PC-3 (cell line): ENCODE data around the gene PODNL1. TPM values are rescaled to one million over a fixed set of nuclear protein-coding genes. Genes with fewer than 3 reads are reported as not detected.

ENCODE experiments used
- ATAC-seq: fragments of 200-7000 bp; cut with Tn5 transposase; 2 replicates; pipeline ENCODE4 v1.9.1; 2020; ENCODE audit warnings: mild to moderate bottlenecking, moderate library complexity
- BruUV-seq: library from RNA; stranded (reverse); fragments of 400-500 nt; replicated peaks from 2 replicates; lab custom pipeline; 2021; lab: Mats Ljungman, UMichigan
- CTCF ChIA-PET: fragments of 300-600 bp; sonication (Branson Sonifier 250); formaldehyde crosslinking; loops from one replicate; lab custom pipeline; 2022; ENCODE audit warnings: antibody characterized with exemption; lab: Charles Lee
- POLR2A ChIA-PET: fragments of 300-600 bp; sonication (Branson Sonifier 250); formaldehyde crosslinking; loops from one replicate; lab custom pipeline; 2022; ENCODE audit warnings: antibody characterized with exemption; ENCODE audit not compliant: unreplicated experiment; lab: Charles Lee
- DNase-seq: peaks from one replicate; pipeline ENCODE4 v3.0.0-alpha.2; 2015
- H2AFZ ChIP-seq: fragments of 300-600 bp; sonication (generic); 2 replicates; pipeline ENCODE4 v1.6.0; 2016; ENCODE audit warnings: antibody characterized with exemption, low read length
- H3F3A ChIP-seq: fragments of 300-600 bp; sonication (generic); one replicate; pipeline ENCODE4 v1.6.0; 2017; ENCODE audit warnings: antibody characterized with exemption, low read length, control low read depth, mild to moderate bottlenecking; ENCODE audit not compliant: unreplicated experiment
- H3K27ac ChIP-seq: fragments of 300-600 bp; sonication (generic); 2 replicates; pipeline ENCODE4 v1.5.1; 2016; ENCODE audit warnings: mild to moderate bottlenecking, low read length
- H3K27me3 ChIP-seq: fragments of 300-600 bp; sonication (generic); 2 replicates; pipeline ENCODE4 v1.6.1; 2016; ENCODE audit warnings: low read length, mixed read lengths
- H3K36me3 ChIP-seq: fragments of 300-600 bp; sonication (generic); 2 replicates; pipeline ENCODE4 v1.6.1; 2016; ENCODE audit warnings: low read depth, mixed run types, low read length, mixed read lengths
- H3K4me1 ChIP-seq: fragments of 300-600 bp; sonication (generic); 2 replicates; pipeline ENCODE4 v1.5.1; 2016; ENCODE audit warnings: low read length; ENCODE audit not compliant: insufficient read depth
- H3K4me2 ChIP-seq: fragments of 300-600 bp; sonication (generic); 2 replicates; pipeline ENCODE4 v1.6.0; 2016; ENCODE audit warnings: low read length
- H3K4me3 ChIP-seq: fragments of 300-600 bp; sonication (generic); 2 replicates; pipeline ENCODE4 v1.5.1; 2016; ENCODE audit warnings: mild to moderate bottlenecking, low read length, mixed read lengths
- H3K79me2 ChIP-seq: fragments of 300-600 bp; sonication (generic); 2 replicates; pipeline ENCODE4 v1.6.1; 2017; ENCODE audit warnings: low read length, mixed read lengths
- H3K9ac ChIP-seq: fragments of 300-600 bp; sonication (generic); 2 replicates; pipeline ENCODE4 v1.6.0; 2016; ENCODE audit warnings: mild to moderate bottlenecking, low read length
- H3K9me2 ChIP-seq: fragments of 300-600 bp; sonication (generic); replicated peaks from 2 replicates; pipeline ENCODE4 v1.6.1; 2016; ENCODE audit warnings: mixed run types, low read length, mixed read lengths
- H3K9me3 ChIP-seq: fragments of 300-600 bp; sonication (generic); 2 replicates; pipeline ENCODE4 v1.6.1; 2016; ENCODE audit warnings: low read length, mixed read lengths
- H4K20me1 ChIP-seq: fragments of 300-600 bp; sonication (generic); 2 replicates; pipeline ENCODE4 v1.6.1; 2016; ENCODE audit warnings: low read length, mixed read lengths
- CTCF ChIP-seq: fragments of 300-600 bp; sonication (generic); conservative IDR thresholded peaks from 2 replicates; pipeline ENCODE4 v1.5.1; 2017; ENCODE audit warnings: antibody characterized with exemption, low read depth, mild to moderate bottlenecking, low read length
- EZH2 ChIP-seq: fragments of 300-600 bp; sonication (generic); IDR thresholded peaks from one replicate; pipeline ENCODE4 v1.6.1; 2017; ENCODE audit warnings: antibody characterized with exemption, mild to moderate bottlenecking, low read length; ENCODE audit not compliant: unreplicated experiment
- EZH2phosphoT487 ChIP-seq: fragments of 300-600 bp; sonication (generic); IDR thresholded peaks from 2 replicates; pipeline ENCODE4 v1.6.1; 2018; ENCODE audit warnings: mild to moderate bottlenecking, antibody characterized with exemption, low read length, borderline replicate concordance
- intact Hi-C: fragments of 100-400 bp; cut with micrococcal nuclease; formaldehyde crosslinking; loops from 2 replicates; pipeline ENCODE4 v1.9.0; 2023
- total RNA-seq: library from RNA; depleted of rRNA; stranded (reverse); fragments of >200 nt; gene quantifications from 2 replicates; pipeline ENCODE4 v1.2.3, GENCODE V29; 2014

The PODNL1 gene
- total RNA-seq, 1 experiment from 2014 or later, result not detected

GRCh38 chr19:13935765-13936510, 2.3 kb downstream of the PODNL1 start:
- ATAC-seq, result no peak
- TF ChIP-seq EZH2 (no peak), CTCF (no peak), EZH2phosphoT487 (no peak)
- Histone ChIP-seq H3K4me3 (no peak overlapping the region), H3K4me1 (no peaks in the 10 kb centered on the region), H3F3A (no peaks in the 10 kb centered on the region), H3K9me2 (no peaks in the 10 kb centered on the region), H3K4me2 (no peak overlapping the region), H3K27me3 (no peaks in the 10 kb centered on the region), H4K20me1 (no peaks in the 10 kb centered on the region), H2AFZ (no peak overlapping the region), H3K79me2 (no peaks in the 10 kb centered on the region), H3K27ac (no peak overlapping the region), H3K36me3 (no peaks in the 10 kb centered on the region), H3K9ac (no peak overlapping the region), H3K9me3 (no peaks in the 10 kb centered on the region)
- no TSS peak for BruUV-seq
- ChIA-PET POLR2A (no interaction called here), CTCF (no interaction called here)
- DNase-seq, result no peak
- intact Hi-C loops, result no loop called here

- intact Hi-C loops, result no loop called here
- no peak overlapping the region for H3K27ac ChIP-seq
- H3K27me3 ChIP-seq, result no peaks in the 10 kb centered on the region
- H3K4me3 ChIP-seq, result no peak overlapping the region
- BruUV-seq, result no TSS peak
- TF ChIP-seq CTCF (no peak), EZH2phosphoT487 (no peak), EZH2 (no peak)
- ChIA-PET CTCF (interaction anchor here (1.0 kb wide), 1 partner anchor 18 kb away, joined by 3 read pairs; no protein-coding TSS in a partner anchor), POLR2A (no interaction called here)
- no peaks in the 10 kb centered on the region for H3K4me1 ChIP-seq
- ATAC-seq, result no peak
- no peaks in the 10 kb centered on the region for H3K79me2 ChIP-seq
- H3F3A ChIP-seq, result no peaks in the 10 kb centered on the region
- H3K36me3 ChIP-seq, result no peaks in the 10 kb centered on the region
- H3K9ac ChIP-seq, result no peak overlapping the region
- no peaks in the 10 kb centered on the region for H3K9me3 ChIP-seq
- no peak for DNase-seq
- H2AFZ ChIP-seq, result no peak overlapping the region
- no peaks in the 10 kb centered on the region for H3K9me2 ChIP-seq
- H4K20me1 ChIP-seq, result no peaks in the 10 kb centered on the region
- no peak overlapping the region for H3K4me2 ChIP-seq
Observed at GRCh38 chr19:13934785-13935109, 3.5 kb downstream of the PODNL1 start.

GRCh38 chr19:13932911-13933393, 5.3 kb downstream of the PODNL1 start:
- POLR2A ChIA-PET, result no interaction called here
- intact Hi-C loops, result no loop called here
- Histone ChIP-seq H3K4me2 (no peak overlapping the region), H2AFZ (no peak overlapping the region), H3K9me2 (no peaks in the 10 kb centered on the region), H3K27me3 (no peaks in the 10 kb centered on the region), H3K36me3 (no peaks in the 10 kb centered on the region), H3K27ac (no peak overlapping the region), H3K9me3 (no peaks in the 10 kb centered on the region), H3K79me2 (no peaks in the 10 kb centered on the region), H3K4me3 (no peak overlapping the region), H3K4me1 (no peaks in the 10 kb centered on the region), H3K9ac (no peak overlapping the region), H4K20me1 (no peaks in the 10 kb centered on the region), H3F3A (no peaks in the 10 kb centered on the region)
- BruUV-seq, result no TSS peak
- DNase-seq, result no peak
- TF ChIP-seq EZH2 (no peak), CTCF (no peak), EZH2phosphoT487 (no peak)
- no peak for ATAC-seq
- CTCF ChIA-PET, result interaction anchor here (0.6 kb wide), 1 partner anchor 55 kb away, joined by 3 read pairs; no protein-coding TSS in a partner anchor
